GM12878 (cell line): ENCODE measurements around the gene SLC34A3. TPM values are rescaled to one million over a fixed set of nuclear protein-coding genes. Genes with fewer than 3 reads are reported as not detected.

Experiments used
- ATAC-seq: fragments of 200-7000 bp; cut with Tn5 transposase; 3 replicates; pipeline ENCODE4 v1.9.1; 2020; ENCODE audit warnings: mild to moderate bottlenecking, moderate library complexity
- BruUV-seq: library from RNA; stranded (reverse); fragments of 400-500 nt; replicated peaks from 2 replicates; lab custom pipeline; 2021; lab: Mats Ljungman, UMichigan
- CTCF ChIA-PET: fragments of 300-600 bp; sonication (Branson Sonifier 250); formaldehyde crosslinking; extraction: SDS; loops from one replicate; lab custom pipeline; 2021; ENCODE audit warnings: inconsistent platforms; lab: Yijun Ruan, JAX
- POLR2A ChIA-PET: fragments of 350-600 bp; formaldehyde crosslinking; extraction: SDS; loops from one replicate; lab custom pipeline; 2021; ENCODE audit warnings: inconsistent platforms; lab: Charles Lee
- RAD21 ChIA-PET: fragments of 300-600 bp; sonication (Branson Sonifier 250); formaldehyde crosslinking; loops from one replicate; lab custom pipeline; 2023; ENCODE audit warnings: antibody characterized with exemption; ENCODE audit not compliant: unreplicated experiment; lab: Charles Lee
- SMC1A ChIA-PET: fragments of 300-600 bp; sonication (Branson Sonifier 250); formaldehyde crosslinking; loops from one replicate; lab custom pipeline; 2023; ENCODE audit not compliant: unreplicated experiment, uncharacterized antibody; lab: Charles Lee
- DNase-seq: peaks from one replicate; pipeline ENCODE4 v3.0.0-alpha.2; 2011; ENCODE audit warnings: low read depth, low spot score
- FAIRE-seq: peaks from 3 replicates; lab custom pipeline; 2011; peaks lifted over from hg19 to GRCh38; lab: Jason Lieb, UNC
- H2AFZ ChIP-seq: 2 replicates; pipeline ENCODE4 v1.6.0; 2011; ENCODE audit warnings: low read depth, low read length, control low read depth; ENCODE audit not compliant: control insufficient read depth
- H3K27ac ChIP-seq: 2 replicates; pipeline ENCODE4 v1.5.1; 2011; ENCODE audit warnings: control low read depth; ENCODE audit not compliant: control insufficient read depth, insufficient read depth
- H3K27me3 ChIP-seq, 2 experiments: replicated peaks in 1 of 2; 2 replicates each; pipeline versions ENCODE4 v1.6.0 to v1.6.1; 2011; ENCODE audit warnings: low read length in 1 of 2; ENCODE audit not compliant: control insufficient read depth in 2 of 2, insufficient read depth in 2 of 2
- H3K36me3 ChIP-seq, 2 experiments: 2 replicates each; pipeline ENCODE4 v1.5.1; 2011; ENCODE audit warnings: low read length in 1 of 2; ENCODE audit not compliant: control insufficient read depth in 2 of 2, insufficient read depth in 2 of 2
- H3K4me1 ChIP-seq: 2 replicates; pipeline ENCODE4 v1.6.1; 2011; ENCODE audit warnings: mild to moderate bottlenecking, low read length, moderate library complexity, mixed read lengths; ENCODE audit not compliant: control insufficient read depth, insufficient read depth
- H3K4me2 ChIP-seq: 2 replicates; pipeline ENCODE4 v1.6.0; 2011; ENCODE audit warnings: control low read depth; ENCODE audit not compliant: control insufficient read depth, insufficient read depth
- H3K4me3 ChIP-seq: fragments of 200-600 bp; sonication (generic); 2 replicates; pipeline ENCODE4 v1.5.1; 2016
- H3K79me2 ChIP-seq: 2 replicates; pipeline ENCODE4 v1.6.0; 2011; ENCODE audit warnings: low read length; ENCODE audit not compliant: control insufficient read depth, insufficient read depth
- H3K9ac ChIP-seq: 2 replicates; pipeline ENCODE4 v1.8.0; 2011; ENCODE audit warnings: low read length, control low read depth, mixed read lengths; ENCODE audit not compliant: control insufficient read depth, insufficient read depth
- H3K9me3 ChIP-seq: replicated peaks from 3 replicates; pipeline ENCODE4 v1.5.1; 2011; ENCODE audit warnings: mild to moderate bottlenecking, low read length; ENCODE audit not compliant: control insufficient read depth, insufficient read depth
- H4K20me1 ChIP-seq: 2 replicates; pipeline ENCODE4 v1.6.0; 2011; ENCODE audit not compliant: control insufficient read depth, insufficient read depth
- ASH2L ChIP-seq: fragments of 300-600, 200-600 bp; sonication (generic); IDR thresholded peaks from 2 replicates; pipeline ENCODE4 v1.6.1; 2017; ENCODE audit warnings: low read depth, mild to moderate bottlenecking, borderline replicate concordance
- ATF2 ChIP-seq: IDR thresholded peaks from 2 replicates; pipeline ENCODE4 v1.6.1; 2012; ENCODE audit warnings: low read length, inconsistent platforms
- BACH1 ChIP-seq: fragments of 450-650 bp; IDR thresholded peaks from 2 replicates; pipeline ENCODE4 v1.6.1; 2017; ENCODE audit warnings: mild to moderate bottlenecking, borderline replicate concordance
- CREM ChIP-seq: IDR thresholded peaks from 2 replicates; pipeline ENCODE4 v1.6.1; 2014; ENCODE audit warnings: antibody characterized with exemption, low read depth
- E2F4 ChIP-seq: IDR thresholded peaks from 2 replicates; pipeline ENCODE4 v1.6.1; 2012; ENCODE audit warnings: low read depth, low read length, improper control_type of control experiment
- IRF4 ChIP-seq: IDR thresholded peaks from 2 replicates; pipeline ENCODE4 v1.6.1; 2011; ENCODE audit warnings: low read depth, low read length
- JUND ChIP-seq: IDR thresholded peaks from 2 replicates; pipeline ENCODE4 v1.6.1; 2012; ENCODE audit warnings: low read depth, mild to moderate bottlenecking, low read length, improper control_type of control experiment, moderate library complexity
- KAT2A ChIP-seq: conservative IDR thresholded peaks from 2 replicates; pipeline ENCODE4 v1.6.1; 2011; ENCODE audit warnings: low read depth, low read length; ENCODE audit not compliant: control insufficient read depth
- NFIC ChIP-seq: IDR thresholded peaks from 2 replicates; pipeline ENCODE4 v1.6.1; 2012; ENCODE audit warnings: low read depth, mild to moderate bottlenecking, inconsistent platforms, low read length, moderate library complexity
- SMAD1 ChIP-seq: fragments of 450-650 bp; IDR thresholded peaks from 2 replicates; pipeline ENCODE4 v1.6.1; 2018; ENCODE audit warnings: mild to moderate bottlenecking, low read depth; ENCODE audit not compliant: partially characterized antibody
- SP1 ChIP-seq: IDR thresholded peaks from one replicate; pipeline ENCODE4 v1.6.1; 2011; ENCODE audit warnings: low read depth, low read length
- SREBF2 ChIP-seq: IDR thresholded peaks from 2 replicates; pipeline ENCODE4 v1.6.1; 2012; ENCODE audit warnings: mild to moderate bottlenecking, low read length
- TBL1XR1 ChIP-seq: IDR thresholded peaks from 2 replicates; pipeline ENCODE4 v1.6.1; 2012; ENCODE audit warnings: low read depth, low read length, improper control_type of control experiment
- USF2 ChIP-seq: IDR thresholded peaks from 2 replicates; pipeline ENCODE4 v1.6.1; 2011; ENCODE audit warnings: low read depth, low read length, improper control_type of control experiment, borderline replicate concordance
- ZBTB11 ChIP-seq: fragments of 450-650 bp; formaldehyde crosslinking; IDR thresholded peaks from 2 replicates; pipeline ENCODE4 v1.5.0; 2022; ENCODE audit warnings: mild to moderate bottlenecking, missing genetic modification characterization
- ZNF207 ChIP-seq: fragments of 450-650 bp; IDR thresholded peaks from 2 replicates; pipeline ENCODE4 v1.6.1; 2014; ENCODE audit warnings: antibody characterized with exemption, mild to moderate bottlenecking, borderline replicate concordance
- ZZZ3 ChIP-seq: IDR thresholded peaks from 2 replicates; pipeline ENCODE4 v1.6.1; 2011; ENCODE audit warnings: low read depth; ENCODE audit not compliant: control insufficient read depth, insufficient read length
- WGBS: methylation state at CpG from one replicate; pipeline ENCODE4 v1.1.6; 2016; ENCODE audit warnings: low lambda C conversion rate; ENCODE audit not compliant: insufficient replicate concordance, insufficient coverage; ENCODE audit errors: missing lambda C conversion rate; 5-methylcytosine and 5-hydroxymethylcytosine counted together
- in situ Hi-C: fragments of 300-500 bp; cut with MboI; formaldehyde crosslinking; loops from 9 replicates; pipeline ENCODE4 v1.14.3; 2018; ENCODE audit warnings: mixed read lengths
- intact Hi-C: fragments of 100-400 bp; cut with micrococcal nuclease; formaldehyde crosslinking; loops from one replicate; pipeline ENCODE4 v1.14.2; 2022; ENCODE audit not compliant: unreplicated experiment
- polyA plus RNA-seq, 11 experiments: library from polyadenylated mRNA; depleted of rRNA in 4 of 11; unstranded in 6 of 11; stranded (reverse) in 5 of 11; fragments of >200 nt; fragmentation: Nextera tagmentation in 4 of 11; fragmentation: Illumina TruSeq in 1 of 11; extraction: Ambion mirVana in 4 of 11; extraction: Trizol in 1 of 11; gene quantifications; 1 replicate in 1 of 11; 2 replicates in 10 of 11; pipeline versions ENCODE4 v1.2.1 to v1.2.3, GENCODE V29; 2011 to 2016; ENCODE audit warnings: inconsistent platforms in 2 of 11, missing spikeins in 2 of 11, low read depth in 1 of 11
- total RNA-seq, 4 experiments: library from RNA; depleted of rRNA in 3 of 4; stranded (reverse); fragments of >200 nt in 3 of 4; fragmentation: Illumina TruSeq in 1 of 4; extraction: Trizol in 1 of 4; gene quantifications; 2 replicates each; pipeline versions ENCODE4 v1.2.1 to v1.2.3, GENCODE V29; 2013 to 2021

The SLC34A3 gene
- total and polyA plus RNA-seq, 10 of the 15 experiments (the other 5 are each of a cell fraction or from before 2014, with no cell fraction given) = not detected

- ATAC-seq = no peak
- no peaks in the 10 kb centered on the region for H3K9me3 ChIP-seq
- in situ Hi-C loops (loop anchor here (5.0 kb wide), 1 partner anchor 106 kb away; no protein-coding TSS in a partner anchor), intact Hi-C loops (loop anchor here (1.0 to 10.0 kb wide), 2 partner anchors 110 to 183 kb away; partner anchors contain the start of gene NPDC1)
- no peak overlapping the region for H3K9ac ChIP-seq
- 40% methylated on average over 14 of the region's 18 CpGs for WGBS
- H3K4me1 ChIP-seq = peaks cover 12% of the 10 kb centered on the region
- H3K79me2 ChIP-seq = no peaks in the 10 kb centered on the region
- no peak overlapping the region for H3K4me3 ChIP-seq
- no peaks in the 10 kb centered on the region for H3K27me3 ChIP-seq
- no peaks in the 10 kb centered on the region for H3K36me3 ChIP-seq
- no peaks in the 10 kb centered on the region for H4K20me1 ChIP-seq
- no peak overlapping the region for H3K27ac ChIP-seq
- no peak for FAIRE-seq
- ChIA-PET SMC1A (interaction anchor here (0.6 to 3.3 kb wide), 5 partner anchors 101 to 181 kb away, joined by 3 to 11 read pairs (median 3); partner anchors contain the start of gene DPP7), RAD21 (interaction anchor here (0.6 to 1.9 kb wide), 9 partner anchors 30 to 181 kb away, joined by 3 to 10 read pairs (median 5); partner anchors contain the start of genes DPP7 and SSNA1), CTCF (interaction anchor here (0.6 to 6.4 kb wide), 20 partner anchors 11 to 277 kb away, joined by 3 to 52 read pairs (median 5); partner anchors contain the start of genes ANAPC2, LRRC26, SSNA1 and TUBB4B), POLR2A (interaction anchor here (0.6 to 1.5 kb wide), 5 partner anchors 26 to 132 kb away, joined by 3 to 6 read pairs (median 4); no protein-coding TSS in a partner anchor)
- H3K4me2 ChIP-seq = no peak overlapping the region
- DNase-seq = no peak
- no peak overlapping the region for H2AFZ ChIP-seq
- BruUV-seq = no TSS peak
- TF ChIP-seq ZBTB11 (no peak), USF2 (no peak), BACH1 (no peak), NFIC (no peak), SMAD1 (no peak), SP1 (no peak), E2F4 (no peak), TBL1XR1 (no peak), CREM (no peak), ZZZ3 (no peak), ASH2L (no peak), KAT2A (no peak), IRF4 (no peak), ZNF207 (no peak), ATF2 (no peak), SREBF2 (no peak), JUND (no peak)
Observed at GRCh38 chr9:137227853-137228505, 2.7 kb upstream of the SLC34A3 start.
